Measurements from ENCODE around the gene FOXD2.
"Not testable (repeated sequence)": the region's sequence is repeated elsewhere in the genome, so short reads cannot be mapped to it uniquely, and the experiment has no call there.

The FOXD2 gene

DNA sequence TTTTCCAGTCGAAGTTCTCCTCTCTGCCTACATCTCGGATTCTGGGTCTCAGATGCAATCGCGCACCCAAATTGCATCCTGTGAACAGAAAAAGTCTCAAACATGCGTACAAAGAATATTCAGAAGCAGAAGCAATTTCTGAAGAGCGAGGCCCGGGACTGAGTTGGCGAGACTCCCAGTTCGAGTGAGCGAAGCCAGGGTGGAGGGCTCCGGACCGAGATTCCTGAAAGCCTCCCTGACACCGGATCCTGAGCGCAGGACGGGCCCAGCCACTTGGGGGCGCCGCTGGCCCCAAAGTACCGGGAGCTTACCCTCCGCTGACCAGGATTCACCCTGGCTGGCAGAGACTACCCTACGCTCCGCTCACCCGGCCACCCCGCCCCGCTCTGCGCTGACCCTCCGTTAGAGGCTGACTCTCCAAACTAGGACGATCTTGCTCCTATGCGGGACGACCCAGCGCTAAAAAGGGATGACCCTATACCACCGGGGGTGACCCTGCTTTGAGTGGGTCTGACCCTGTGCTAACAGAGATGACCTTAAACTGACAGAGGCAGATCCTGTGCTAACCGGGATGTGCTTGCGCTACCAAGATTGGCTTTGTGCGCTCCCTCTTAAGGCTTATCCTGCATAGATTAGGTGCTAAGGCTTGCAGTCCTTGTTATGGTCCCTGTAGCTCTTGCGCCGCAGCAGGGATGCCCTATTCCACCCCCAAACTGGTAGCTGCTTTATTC, 12.1 kb downstream of the FOXD2 start:
- no peak overlapping the region for H3K4me3 ChIP-seq (replicated peaks; ENCODE audit: low read depth, low read length)
- TF ChIP-seq, protein P1, sequence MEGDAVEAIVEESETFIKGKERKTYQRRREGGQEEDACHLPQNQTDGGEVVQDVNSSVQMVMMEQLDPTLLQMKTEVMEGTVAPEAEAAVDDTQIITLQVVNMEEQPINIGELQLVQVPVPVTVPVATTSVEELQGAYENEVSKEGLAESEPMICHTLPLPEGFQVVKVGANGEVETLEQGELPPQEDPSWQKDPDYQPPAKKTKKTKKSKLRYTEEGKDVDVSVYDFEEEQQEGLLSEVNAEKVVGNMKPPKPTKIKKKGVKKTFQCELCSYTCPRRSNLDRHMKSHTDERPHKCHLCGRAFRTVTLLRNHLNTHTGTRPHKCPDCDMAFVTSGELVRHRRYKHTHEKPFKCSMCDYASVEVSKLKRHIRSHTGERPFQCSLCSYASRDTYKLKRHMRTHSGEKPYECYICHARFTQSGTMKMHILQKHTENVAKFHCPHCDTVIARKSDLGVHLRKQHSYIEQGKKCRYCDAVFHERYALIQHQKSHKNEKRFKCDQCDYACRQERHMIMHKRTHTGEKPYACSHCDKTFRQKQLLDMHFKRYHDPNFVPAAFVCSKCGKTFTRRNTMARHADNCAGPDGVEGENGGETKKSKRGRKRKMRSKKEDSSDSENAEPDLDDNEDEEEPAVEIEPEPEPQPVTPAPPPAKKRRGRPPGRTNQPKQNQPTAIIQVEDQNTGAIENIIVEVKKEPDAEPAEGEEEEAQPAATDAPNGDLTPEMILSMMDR (IDR thresholded peaks at IDR 0.05; ENCODE audit: low read depth, low read length, missing control alignments), result peak; percentile 55
- no peak for DNase-seq (ENCODE audit: extremely low read depth, low read depth)

DNA sequence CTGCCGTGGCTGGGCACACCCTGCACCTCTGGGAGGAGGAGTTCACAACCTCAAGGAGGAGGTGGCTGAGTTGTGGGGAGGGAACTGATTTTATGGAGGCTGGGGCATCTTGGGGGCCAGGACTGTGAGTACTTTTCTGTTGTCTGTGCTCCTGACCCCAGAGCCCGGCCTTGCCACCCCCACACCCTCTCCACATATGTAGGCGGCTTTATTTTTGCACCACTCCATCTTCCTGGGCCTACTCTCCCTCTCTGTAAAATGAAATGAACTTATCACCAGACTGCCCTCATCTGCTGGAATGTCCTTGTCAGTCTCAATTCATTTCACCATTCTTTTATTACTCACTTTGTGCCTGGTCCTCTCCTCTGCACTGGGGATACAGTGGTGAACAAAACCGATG, 12.8 kb downstream of the FOXD2 start:
- TF ChIP-seq, protein P1 (IDR thresholded peaks at IDR 0.05; ENCODE audit: low read depth, low read length, missing control alignments), result no peak
- no peak overlapping the region for H3K4me3 ChIP-seq (replicated peaks; ENCODE audit: low read depth, low read length)
- no peak for DNase-seq (ENCODE audit: extremely low read depth, low read depth)

DNA sequence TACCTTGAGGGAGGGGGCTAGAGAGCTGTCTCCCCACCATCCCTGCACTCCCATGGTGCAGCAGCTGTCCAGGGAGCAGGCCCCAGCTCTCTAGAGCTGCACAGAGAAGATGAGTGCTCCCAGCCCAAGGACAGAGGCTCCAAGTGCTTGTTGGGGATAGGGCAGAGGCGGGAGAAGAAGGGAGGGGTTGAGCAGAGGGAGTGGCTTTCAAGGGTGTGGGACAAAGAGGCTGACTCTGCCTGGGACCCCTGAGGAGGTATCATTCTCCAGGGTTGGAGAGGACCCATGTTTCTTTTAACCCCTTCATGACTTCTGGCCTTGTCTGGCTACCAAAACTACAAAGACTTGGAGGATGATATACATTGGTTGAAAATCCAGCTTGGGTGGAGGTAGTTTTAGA, 14.6 kb downstream of the FOXD2 start:
- TF ChIP-seq, protein P1 (IDR thresholded peaks at IDR 0.05; ENCODE audit: low read depth, low read length, missing control alignments), result no peak
- no peak for DNase-seq (ENCODE audit: extremely low read depth, low read depth)
- H3K4me3 ChIP-seq (replicated peaks; ENCODE audit: low read depth, low read length), result no peak overlapping the region

DNA sequence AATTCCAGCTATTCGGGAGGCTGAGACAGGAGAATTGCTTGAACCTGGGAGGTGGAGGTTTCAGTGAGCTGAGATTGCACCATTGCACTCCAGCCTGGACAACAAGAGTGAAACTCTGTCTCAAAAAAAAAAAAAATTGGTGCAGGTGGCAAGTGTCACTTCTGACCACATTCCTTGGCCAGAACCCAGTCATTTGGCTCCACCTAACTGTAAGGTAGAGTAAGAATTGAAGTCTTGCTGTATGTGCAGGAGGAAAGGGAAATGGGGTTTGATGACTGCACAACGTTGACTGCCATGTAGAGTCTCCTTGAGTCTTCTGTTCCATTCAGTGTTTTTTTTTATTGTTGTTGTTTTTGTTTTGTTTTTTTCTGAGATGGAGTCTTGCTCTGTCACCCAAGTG, 16.1 kb downstream of the FOXD2 start:
- DNase-seq (ENCODE audit: extremely low read depth, low read depth), result not testable (repeated sequence)

DNA sequence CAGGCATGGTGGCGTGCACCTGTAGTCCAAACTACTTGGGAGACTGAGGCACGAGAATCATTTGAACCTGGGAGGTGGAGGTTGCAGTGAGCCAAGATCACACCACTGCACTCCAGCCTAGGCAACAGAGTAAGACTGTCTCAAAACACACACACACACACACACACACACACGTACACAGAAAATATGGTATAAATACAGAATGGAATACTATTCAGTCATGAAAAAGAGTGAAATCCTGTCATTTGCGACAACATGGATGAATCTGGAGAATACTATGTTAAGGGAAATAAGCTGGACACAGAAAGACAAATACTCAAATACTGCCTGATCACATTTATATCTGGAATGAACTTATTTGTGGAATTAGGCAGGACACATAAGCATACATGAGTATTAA, 18.4 kb downstream of the FOXD2 start:
- H3K4me3 ChIP-seq (replicated peaks; ENCODE audit: low read depth, low read length), result no peak overlapping the region
- DNase-seq (ENCODE audit: extremely low read depth, low read depth), result no peak
- TF ChIP-seq, protein P1 (IDR thresholded peaks at IDR 0.05; ENCODE audit: low read depth, low read length, missing control alignments), result no peak

More for the DNA sequence above, 16.1 kb downstream of the FOXD2 start:
- not testable (repeated sequence) for H3K4me3 ChIP-seq (replicated peaks; ENCODE audit: low read depth, low read length)

DNA sequence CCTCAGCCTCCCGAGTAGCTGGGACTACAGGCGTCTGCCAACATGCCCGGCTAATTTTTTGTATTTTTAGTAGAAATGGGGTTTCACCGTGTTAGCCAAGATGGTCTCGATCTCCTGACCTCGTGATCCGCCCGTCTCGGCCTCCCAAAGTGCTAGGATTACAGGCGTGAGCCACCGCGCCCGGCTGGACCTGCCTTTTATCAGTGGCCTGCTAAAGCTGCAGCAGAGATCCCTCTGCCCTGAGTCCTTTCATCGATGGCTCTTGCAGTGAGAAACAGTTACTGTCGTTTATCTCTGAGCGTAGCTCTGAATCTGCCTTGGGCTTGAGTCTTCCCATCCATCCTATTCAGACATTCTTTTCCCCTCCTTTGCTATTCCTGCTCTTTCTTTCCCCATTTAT, 19.7 kb downstream of the FOXD2 start:
- H3K4me3 ChIP-seq (replicated peaks; ENCODE audit: low read depth, low read length); DNase-seq (ENCODE audit: extremely low read depth, low read depth): not testable (repeated sequence)

DNA sequence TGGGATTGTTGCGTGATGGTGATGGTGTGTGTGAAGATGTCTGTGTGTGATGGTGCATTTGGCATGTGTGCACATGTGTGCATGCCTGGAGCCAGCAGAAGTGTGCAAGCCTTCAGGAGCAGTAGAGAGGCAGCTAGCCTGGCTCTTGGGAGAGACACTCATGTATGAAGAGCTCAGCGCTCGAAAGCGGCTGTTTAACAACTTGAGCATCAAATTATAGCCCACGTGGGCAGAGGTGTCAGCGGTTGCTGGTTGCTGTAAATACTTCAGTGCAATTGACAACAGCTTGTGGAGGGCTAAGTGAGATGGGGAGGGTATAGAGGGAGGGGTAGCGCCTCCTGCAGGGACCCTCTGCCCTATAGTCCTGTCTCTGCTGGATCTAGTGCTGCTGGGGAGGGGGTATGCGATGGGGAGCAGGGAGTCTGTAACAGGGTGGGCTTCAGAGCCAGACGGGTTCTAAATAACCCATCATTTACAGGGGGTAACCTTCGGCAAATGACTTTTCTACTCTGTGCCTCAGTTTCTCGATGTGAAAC, 21.5 kb downstream of the FOXD2 start:
- TF ChIP-seq, protein P1 (IDR thresholded peaks at IDR 0.05; ENCODE audit: low read depth, low read length, missing control alignments), result no peak
- no peak overlapping the region for H3K4me3 ChIP-seq (replicated peaks; ENCODE audit: low read depth, low read length)
- DNase-seq (ENCODE audit: extremely low read depth, low read depth), result no peak

DNA sequence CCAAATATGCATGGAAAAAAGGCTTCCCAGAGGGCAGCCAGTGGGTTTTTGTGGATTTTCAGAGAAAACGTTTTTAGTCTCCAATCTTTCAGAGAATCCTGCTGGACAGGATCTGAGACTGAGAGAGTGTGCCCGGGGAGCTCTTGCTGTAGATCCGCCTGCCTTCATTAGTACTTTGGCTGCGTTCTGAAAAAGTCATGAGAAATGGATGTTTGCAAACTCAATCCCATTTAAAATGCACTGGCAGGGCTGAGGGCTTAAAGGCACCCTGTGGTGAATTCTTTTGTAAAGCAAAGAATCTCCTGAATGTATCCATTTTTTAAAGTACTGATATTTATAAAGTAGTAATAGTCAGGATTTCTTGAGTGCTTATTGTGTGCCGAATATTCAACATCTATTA, 22.2 kb downstream of the FOXD2 start:
- TF ChIP-seq, protein P1 (IDR thresholded peaks at IDR 0.05; ENCODE audit: low read depth, low read length, missing control alignments), result no peak
- H3K4me3 ChIP-seq (replicated peaks; ENCODE audit: low read depth, low read length), result no peak overlapping the region
- no peak for DNase-seq (ENCODE audit: extremely low read depth, low read depth)

Data from HFF-Myc (cell line).